Cardiac septum (tissue), 1 donor: Measurements from ENCODE around the gene CALML4. TPM values are rescaled to one million over a fixed set of nuclear protein-coding genes. Genes with fewer than 3 reads are reported as not detected.
"Not testable (repeated sequence)": the region's sequence is repeated elsewhere in the genome, so short reads cannot be mapped to it uniquely, and the experiment has no call there.

ENCODE experiments used
- DNase-seq: peaks from one replicate; pipeline ENCODE4 v3.0.0-alpha.2; 2020; ENCODE audit warnings: low spot score
- intact Hi-C: fragments of 100-400 bp; cut with DNase I; formaldehyde crosslinking; loops from one replicate; pipeline ENCODE4 v1.14.0; 2022
- total RNA-seq: library from RNA; stranded (reverse); fragmentation: NEBNext Ultra II Directional; extraction: Animal tissue kit (Norgen Biotek cat#: 25700); gene quantifications from one replicate; pipeline ENCODE4 v1.2.1, GENCODE V29; 2021
- donor health status: DM: no; HTN: no; CAD: no.

The CALML4 gene
- total RNA-seq, 1 donor from 2014 or later: 1.6 TPM

DNA sequence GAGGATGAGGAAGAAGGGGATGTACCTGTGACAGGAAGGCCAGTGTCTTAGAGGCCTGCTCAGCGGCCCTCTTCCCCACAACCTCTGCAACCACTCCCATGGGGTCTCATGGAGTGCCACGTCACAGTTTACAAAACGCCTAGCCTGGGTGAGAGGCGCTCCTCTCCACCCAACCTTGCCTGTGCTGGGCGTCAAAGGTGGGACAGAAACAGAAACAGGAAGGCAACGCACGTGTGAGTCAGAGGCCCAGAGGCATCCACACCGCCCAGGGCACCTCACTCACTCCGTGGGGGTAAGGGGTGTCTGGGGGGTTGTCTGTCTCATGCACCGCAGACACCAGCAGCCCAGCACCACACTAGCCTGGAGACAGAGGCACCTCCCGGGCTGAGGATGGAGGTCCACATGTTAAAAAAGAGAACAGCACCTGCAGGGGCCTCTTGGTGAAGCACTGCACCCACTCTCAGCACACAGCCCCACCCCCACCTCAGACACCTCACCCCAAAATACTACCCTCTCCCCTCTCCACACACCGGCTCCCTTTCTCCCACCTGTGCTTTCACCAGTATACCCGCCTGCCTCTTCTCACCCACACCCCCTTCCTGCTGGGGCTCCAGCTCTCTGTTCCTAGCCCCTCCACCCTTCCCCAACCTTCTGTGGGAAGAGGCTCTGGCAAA, 4.7 kb upstream of the CALML4 start:
- DNase-seq: peak; percentile 41
- intact Hi-C loops: loop anchor here (2.0 to 5.0 kb wide), 2 partner anchors 48 to 347 kb away; no protein-coding TSS in a partner anchor

- intact Hi-C loops: loop anchor here (5.0 kb wide), 1 partner anchor 47 kb away; no protein-coding TSS in a partner anchor
- peak; percentile 60 for DNase-seq
Observed at GRCh38 chr15:68209272-68209671, 4.1 kb upstream of the CALML4 start.

DNA sequence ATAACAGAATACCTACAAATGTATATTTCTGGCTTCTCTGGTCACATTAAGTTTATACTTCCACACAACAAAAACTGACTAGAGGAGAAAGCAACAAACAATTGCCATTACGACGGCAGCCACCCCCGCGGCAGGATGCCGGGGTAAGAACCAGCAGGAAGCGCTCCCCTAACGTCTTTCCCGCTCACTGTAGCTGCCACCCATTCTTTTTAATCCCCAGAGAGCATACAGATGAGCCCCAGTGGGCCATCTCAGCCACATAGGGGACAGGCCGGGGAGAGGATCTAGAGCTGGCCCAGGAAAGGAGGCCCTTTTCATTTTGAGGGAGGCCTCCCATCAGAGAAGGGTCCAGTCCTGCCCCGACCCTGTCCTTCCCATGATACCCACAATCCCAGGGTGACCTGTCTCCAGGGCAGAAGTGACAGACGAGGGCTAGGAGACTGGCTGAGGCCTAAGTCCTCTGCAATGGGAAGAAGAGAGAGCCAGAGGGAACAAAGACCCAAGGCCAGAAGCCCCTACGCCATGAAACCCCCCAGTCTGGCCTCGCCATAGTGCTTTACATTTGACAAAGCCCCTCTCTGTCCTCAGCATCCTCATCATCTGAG, 3.6 kb upstream of the CALML4 start:
- intact Hi-C loops: loop anchor here (5.0 kb wide), 1 partner anchor 46 kb away; no protein-coding TSS in a partner anchor
- peak; percentile 27 for DNase-seq

GRCh38 chr15:68208136-68208535, 3.0 kb upstream of the CALML4 start:
- no peak for DNase-seq
- intact Hi-C loops: loop anchor here (5.0 kb wide), 1 partner anchor 46 kb away; no protein-coding TSS in a partner anchor

- intact Hi-C loops: loop anchor here (5.0 kb wide), 1 partner anchor 45 kb away; no protein-coding TSS in a partner anchor
- DNase-seq: no peak
Observed at GRCh38 chr15:68207176-68207935, 2.2 kb upstream of the CALML4 start.

DNA sequence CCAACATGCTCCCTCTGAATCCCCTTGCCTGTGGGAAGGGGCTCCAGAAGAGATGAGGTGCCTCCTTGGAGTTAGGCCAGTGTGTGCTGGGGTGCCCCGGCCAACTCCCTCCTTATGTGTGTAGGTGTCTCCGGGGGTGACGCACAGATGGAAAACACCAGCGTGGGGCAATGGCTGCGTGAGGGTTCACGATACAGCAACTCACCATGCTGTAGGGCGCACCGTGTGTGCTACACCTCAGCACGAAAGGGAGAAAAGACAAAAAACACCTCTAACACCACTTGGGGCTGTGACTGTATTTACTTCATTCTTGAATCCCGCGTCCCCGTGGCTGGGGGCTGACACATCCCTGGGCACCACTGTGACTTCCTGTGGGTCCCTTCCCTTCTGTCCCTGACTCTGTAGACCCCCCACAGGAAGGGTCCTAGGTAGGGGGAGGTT, 1.6 kb upstream of the CALML4 start:
- intact Hi-C loops: loop anchor here (5.0 kb wide), 1 partner anchor 44 kb away; no protein-coding TSS in a partner anchor
- DNase-seq: no peak

DNA sequence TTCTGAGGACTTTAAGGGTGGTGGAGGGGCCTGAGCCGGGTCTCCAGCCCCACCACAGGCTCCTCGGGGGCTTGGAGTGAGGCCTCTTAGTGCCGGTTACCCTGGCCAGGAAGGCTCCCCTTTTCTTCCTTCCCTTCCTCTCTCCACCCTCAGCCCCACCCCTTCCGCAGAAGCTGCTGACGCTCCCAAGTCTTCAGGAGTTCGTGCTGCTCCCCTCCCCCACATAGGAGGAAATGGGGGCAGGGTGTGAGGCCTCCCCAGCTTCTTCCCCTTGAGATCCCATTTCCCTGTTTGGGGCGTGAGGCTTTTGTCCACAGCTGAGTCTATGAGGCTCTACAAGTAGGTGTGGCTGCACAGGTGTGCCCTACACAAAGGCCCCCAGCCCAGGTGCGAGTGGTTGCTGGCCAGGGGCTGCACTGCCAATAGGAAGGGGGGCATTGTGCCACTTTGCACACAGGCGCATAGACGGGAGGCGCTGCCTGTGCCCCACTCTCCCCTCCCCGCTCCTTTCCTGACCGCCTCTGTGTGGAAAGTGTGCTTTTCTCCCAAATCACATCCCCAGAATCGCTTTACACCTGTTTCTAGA, 915 bp upstream of the CALML4 start:
- intact Hi-C loops: loop anchor here (5.0 kb wide), 1 partner anchor 44 kb away; no protein-coding TSS in a partner anchor
- peak; percentile 90 for DNase-seq

- no peak for DNase-seq
- intact Hi-C loops: loop anchor here (5.0 kb wide), 1 partner anchor 43 kb away; no protein-coding TSS in a partner anchor
Observed at GRCh38 chr15:68205558-68205944, 419 bp upstream of the CALML4 start.

GRCh38 chr15:68204361-68204760, 771 bp downstream of the CALML4 start:
- intact Hi-C loops: no loop called here
- DNase-seq: no peak

GRCh38 chr15:68203956-68204355, 1.2 kb downstream of the CALML4 start:
- DNase-seq: no peak
- intact Hi-C loops: no loop called here

DNA sequence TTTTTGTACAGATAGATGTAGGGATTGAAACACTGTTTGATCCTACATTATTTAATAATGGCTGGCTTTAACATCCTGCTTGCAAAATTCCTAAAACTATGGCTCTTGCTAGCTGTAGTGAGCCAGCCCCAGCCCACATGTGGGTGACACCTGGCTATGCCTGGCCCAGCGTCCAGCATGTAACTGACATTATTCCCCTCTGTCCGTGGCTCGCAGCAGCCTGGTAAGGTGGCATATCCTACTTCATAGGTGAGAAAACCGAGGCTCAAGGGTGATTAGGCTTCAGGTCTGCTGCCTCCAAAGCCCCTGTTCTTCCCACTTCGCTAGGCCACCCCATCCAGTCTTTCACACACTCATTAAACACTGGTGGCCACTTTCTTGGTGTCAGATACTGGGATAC, 1.6 kb downstream of the CALML4 start:
- no peak for DNase-seq
- intact Hi-C loops: no loop called here

- DNase-seq, intact Hi-C loops: not testable (repeated sequence)
Observed at GRCh38 chr15:68202994-68203393, 2.1 kb downstream of the CALML4 start.

GRCh38 chr15:68201879-68202261, 3.3 kb downstream of the CALML4 start:
- no peak for DNase-seq
- intact Hi-C loops: no loop called here

- no peak for DNase-seq
- intact Hi-C loops: no loop called here
Observed at GRCh38 chr15:68201153-68201878, 3.8 kb downstream of the CALML4 start.

DNA sequence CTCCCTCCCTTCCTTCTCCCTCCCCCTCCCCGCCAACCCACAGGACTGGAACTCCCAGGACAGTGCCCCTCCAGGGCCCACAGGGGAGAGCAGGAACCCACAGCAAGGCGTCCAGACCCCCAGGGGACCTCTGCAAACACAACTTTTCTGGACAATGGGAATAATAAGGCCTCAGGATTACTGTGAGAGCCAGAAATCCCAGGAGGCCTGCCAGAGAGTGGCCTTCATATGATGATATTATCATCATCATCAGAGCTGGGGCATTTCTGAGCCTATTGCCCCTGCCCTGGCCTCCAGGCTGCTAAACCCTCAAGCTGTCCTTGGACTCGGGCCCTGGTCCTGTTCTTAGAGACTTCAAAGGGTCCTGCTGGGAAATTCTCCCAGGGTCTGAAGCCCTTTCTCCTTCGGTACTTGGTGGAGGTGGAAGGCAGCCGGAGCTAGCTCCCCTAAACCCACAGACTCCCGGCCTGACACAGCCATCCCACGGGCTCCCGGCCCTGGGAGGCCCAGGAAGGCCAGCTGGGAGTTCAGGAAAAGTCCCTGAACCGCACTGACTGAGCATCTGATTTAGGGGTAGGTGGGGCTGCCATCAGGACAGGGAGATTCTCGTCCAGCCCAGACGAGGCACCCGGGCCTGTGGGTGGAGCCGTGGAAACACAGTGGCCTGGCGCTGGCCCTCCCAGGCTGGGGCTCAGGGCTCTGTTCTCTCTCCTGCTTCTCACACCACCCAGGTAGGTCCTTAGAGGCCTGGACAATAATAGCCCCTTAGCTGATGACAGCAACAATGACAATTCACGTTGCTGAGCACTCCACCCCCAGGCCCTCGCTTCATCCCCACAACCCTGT, 4.9 kb downstream of the CALML4 start:
- no peak for DNase-seq
- intact Hi-C loops: no loop called here

DNA sequence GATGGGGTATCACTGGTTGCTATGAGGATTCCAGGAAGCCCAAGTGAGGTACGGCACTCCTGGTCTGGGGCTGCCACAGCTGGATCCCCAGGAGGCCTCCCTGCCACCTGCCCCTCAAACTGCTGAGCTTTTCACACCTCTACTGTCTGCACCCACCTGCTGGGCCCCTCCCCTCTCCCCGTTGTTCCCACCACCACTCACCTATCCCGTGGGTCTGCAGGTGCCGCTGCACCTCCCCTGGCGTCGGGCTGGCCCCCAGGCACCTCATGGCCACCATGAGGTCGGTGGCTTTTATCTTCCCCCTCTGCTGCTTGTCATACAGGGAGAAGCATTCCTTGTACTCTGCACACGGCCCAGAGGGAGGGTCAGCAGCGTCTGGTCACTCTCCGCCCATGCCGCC, 5.8 kb downstream of the CALML4 start:
- DNase-seq: no peak
- intact Hi-C loops: no loop called here

- no peak for DNase-seq
- intact Hi-C loops: no loop called here
Observed at GRCh38 chr15:68197661-68198437, 7.3 kb downstream of the CALML4 start.

GRCh38 chr15:68197170-68197492, 8.0 kb downstream of the CALML4 start:
- DNase-seq: no peak
- intact Hi-C loops: no loop called here
